GM06990 (cell line): ENCODE results near the gene OR7A10.

Experiments used
- DNase-seq: peaks from one replicate; pipeline ENCODE4 v3.0.0-alpha.2; 2011; ENCODE audit not compliant: insufficient read length; ENCODE audit errors: extremely low read depth
- H3K27me3 ChIP-seq: replicated peaks from 2 replicates; pipeline ENCODE4 v1.6.0; 2011; ENCODE audit warnings: low read length; ENCODE audit not compliant: control insufficient read depth, insufficient read depth
- H3K36me3 ChIP-seq: 2 replicates; pipeline ENCODE4 v1.5.1; 2011; ENCODE audit warnings: low read length; ENCODE audit not compliant: control insufficient read depth, insufficient read depth
- H3K4me3 ChIP-seq: replicated peaks from 2 replicates; pipeline ENCODE4 v1.5.1; 2011; ENCODE audit warnings: low read depth, mild to moderate bottlenecking, control low read depth, low read length
- TF ChIP-seq, protein P1 (sequence below): IDR thresholded peaks from 2 replicates; pipeline ENCODE4 v1.5.1; 2011; ENCODE audit warnings: low read length, control low read depth, mild to moderate bottlenecking, inconsistent platforms; ENCODE audit not compliant: insufficient read depth, poor library complexity, severe bottlenecking

Gene OR7A10

DNA sequence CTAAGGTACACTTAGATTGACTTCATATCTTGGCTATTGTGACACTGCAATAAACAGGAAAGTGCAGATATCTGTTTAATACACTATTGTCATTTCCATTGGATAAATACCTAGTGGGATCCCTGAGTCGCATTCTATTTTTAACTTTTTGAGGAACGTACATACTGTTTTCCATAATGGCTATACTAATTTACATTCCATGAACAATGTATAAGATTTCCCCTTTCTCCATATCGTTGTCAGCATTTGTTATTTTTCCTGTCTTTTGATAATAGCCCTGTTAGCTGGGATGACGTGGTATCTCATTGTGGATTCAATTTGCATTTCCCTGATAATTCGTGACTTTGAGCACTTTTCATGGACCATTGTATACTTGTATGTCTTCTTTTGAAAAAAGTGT, 19.8 kb upstream of the OR7A10 start:
- TF ChIP-seq, protein P1, sequence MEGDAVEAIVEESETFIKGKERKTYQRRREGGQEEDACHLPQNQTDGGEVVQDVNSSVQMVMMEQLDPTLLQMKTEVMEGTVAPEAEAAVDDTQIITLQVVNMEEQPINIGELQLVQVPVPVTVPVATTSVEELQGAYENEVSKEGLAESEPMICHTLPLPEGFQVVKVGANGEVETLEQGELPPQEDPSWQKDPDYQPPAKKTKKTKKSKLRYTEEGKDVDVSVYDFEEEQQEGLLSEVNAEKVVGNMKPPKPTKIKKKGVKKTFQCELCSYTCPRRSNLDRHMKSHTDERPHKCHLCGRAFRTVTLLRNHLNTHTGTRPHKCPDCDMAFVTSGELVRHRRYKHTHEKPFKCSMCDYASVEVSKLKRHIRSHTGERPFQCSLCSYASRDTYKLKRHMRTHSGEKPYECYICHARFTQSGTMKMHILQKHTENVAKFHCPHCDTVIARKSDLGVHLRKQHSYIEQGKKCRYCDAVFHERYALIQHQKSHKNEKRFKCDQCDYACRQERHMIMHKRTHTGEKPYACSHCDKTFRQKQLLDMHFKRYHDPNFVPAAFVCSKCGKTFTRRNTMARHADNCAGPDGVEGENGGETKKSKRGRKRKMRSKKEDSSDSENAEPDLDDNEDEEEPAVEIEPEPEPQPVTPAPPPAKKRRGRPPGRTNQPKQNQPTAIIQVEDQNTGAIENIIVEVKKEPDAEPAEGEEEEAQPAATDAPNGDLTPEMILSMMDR = no peak
- Histone ChIP-seq H3K27me3 (no peaks in the 10 kb centered on the region; the same call in 1 of the 2 replicates), H3K36me3 (no peaks in the 10 kb centered on the region), H3K4me3 (no peak overlapping the region)
- no peak for DNase-seq

DNA sequence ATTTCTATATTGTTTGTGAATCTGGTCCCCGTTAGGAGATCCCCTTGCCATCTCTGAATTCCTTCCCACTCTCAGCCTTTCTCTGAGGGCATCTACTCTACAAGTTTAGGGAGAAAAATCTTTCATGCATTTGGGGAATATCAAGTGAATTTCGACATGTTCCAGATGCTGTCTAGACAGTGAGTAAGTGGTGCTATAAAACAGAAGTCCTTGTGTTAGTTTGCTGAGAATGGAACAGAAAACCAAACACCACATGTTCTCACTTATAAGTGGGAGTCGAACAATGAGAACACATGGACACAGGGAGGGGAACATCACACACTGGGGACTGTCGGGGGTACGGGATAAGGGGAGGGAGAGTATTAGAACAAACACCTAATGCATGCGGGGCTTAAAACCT, 5.1 kb downstream of the OR7A10 start:
- no peaks in the 10 kb centered on the region for H3K27me3 ChIP-seq
- no peaks in the 10 kb centered on the region for H3K36me3 ChIP-seq
- TF ChIP-seq, protein P1 = no peak
- no peak overlapping the region for H3K4me3 ChIP-seq
- no peak for DNase-seq

DNA sequence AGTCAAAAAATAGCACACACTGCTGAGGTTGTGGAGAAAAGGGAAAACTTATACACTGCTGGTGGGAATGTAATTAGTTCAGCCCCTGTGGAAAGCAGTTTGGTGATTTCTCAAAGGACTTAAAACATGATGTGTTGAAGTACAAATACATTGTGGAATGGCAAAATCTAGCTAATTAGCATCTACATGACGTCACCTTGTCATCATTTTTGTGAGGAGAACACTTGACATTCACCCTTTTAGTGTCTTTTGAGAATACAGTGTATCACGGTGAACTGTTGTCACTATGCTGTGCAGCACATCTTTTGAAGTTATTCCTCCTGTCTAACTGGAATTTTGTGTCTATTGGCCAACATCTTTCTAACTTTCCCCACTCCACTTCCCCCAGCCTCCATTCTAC, 5.6 kb downstream of the OR7A10 start:
- Histone ChIP-seq H3K4me3 (no peak overlapping the region), H3K36me3 (no peaks in the 10 kb centered on the region), H3K27me3 (no peaks in the 10 kb centered on the region)
- TF ChIP-seq, protein P1 = no peak
- no peak for DNase-seq

DNA sequence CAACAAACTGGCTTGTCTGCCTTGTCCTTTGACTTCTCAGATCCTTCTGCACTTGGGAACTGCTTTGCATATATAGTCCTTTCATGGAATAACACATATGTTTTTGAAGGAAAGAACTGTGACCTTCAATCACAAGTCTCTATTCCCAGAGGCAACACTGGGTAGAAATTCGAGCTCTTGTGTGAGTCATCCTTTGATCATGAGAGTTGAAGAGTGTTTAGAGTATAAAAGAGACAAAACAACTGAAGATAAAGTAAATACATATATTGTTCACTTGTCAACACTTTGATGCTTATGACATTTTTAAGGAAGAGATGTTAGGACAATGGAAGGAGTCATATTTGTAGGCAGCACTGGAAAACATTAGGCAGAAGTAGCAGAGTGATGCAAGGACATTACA, 8.5 kb downstream of the OR7A10 start:
- no peaks in the 10 kb centered on the region for H3K36me3 ChIP-seq
- no peak for DNase-seq
- no peaks in the 10 kb centered on the region for H3K27me3 ChIP-seq
- TF ChIP-seq, protein P1 = no peak
- no peak overlapping the region for H3K4me3 ChIP-seq

DNA sequence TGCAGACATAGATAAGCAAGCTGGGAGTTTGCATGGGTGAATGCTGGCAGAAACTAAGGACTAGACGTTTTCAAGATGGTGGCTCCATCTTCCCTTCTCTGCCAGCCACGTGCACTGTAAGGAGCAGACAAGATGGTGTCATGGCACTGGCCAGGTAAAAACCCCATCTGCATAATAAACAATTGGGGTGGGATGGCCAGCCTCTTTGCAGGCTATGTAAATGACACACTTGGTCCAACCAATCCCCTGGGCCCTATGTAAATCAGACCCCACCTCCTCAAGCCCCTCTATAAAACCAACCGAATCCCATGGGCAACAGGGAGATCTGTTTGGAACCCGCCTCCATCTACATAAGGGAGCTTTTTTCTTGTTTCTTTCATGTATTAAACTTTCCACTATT, 11.3 kb downstream of the OR7A10 start:
- H3K27me3 ChIP-seq = no peaks in the 10 kb centered on the region
- TF ChIP-seq, protein P1 = no peak
- H3K4me3 ChIP-seq = no peak overlapping the region
- no peaks in the 10 kb centered on the region for H3K36me3 ChIP-seq
- DNase-seq = no peak

DNA sequence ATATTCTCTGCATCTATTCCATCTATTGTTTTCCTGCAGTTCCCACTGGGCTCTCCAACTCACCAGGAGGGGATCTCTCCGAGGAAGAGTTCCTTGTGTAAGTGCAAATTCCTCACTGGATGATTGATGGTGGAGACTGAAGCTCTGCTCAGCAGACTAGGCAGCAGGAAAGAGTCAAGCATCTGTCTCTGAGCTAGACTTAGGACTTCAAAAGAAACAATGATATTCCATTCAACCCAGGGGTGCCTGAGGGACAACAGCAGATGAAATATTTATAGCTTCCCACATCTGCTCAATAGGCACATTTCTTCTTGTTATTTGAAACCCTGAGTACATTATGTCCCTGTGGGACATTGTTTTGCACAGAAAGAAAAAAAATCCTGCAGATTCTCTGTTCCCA, 13.7 kb downstream of the OR7A10 start, which contains the start of the genes OR7A5 and OR7C1:
OR7A5 (minus strand) TSS at position 175 of the 400 bp plus-strand sequence. CDS start 6,944 bp downstream, outside the sequence.
OR7C1 (minus strand) TSS at position 175 of the 400 bp plus-strand sequence. CDS start 35,049 bp downstream, outside the sequence.
- no peaks in the 10 kb centered on the region for H3K36me3 ChIP-seq
- TF ChIP-seq, protein P1 = no peak
- H3K27me3 ChIP-seq = no peaks in the 10 kb centered on the region
- H3K4me3 ChIP-seq = no peak within 1 kb of the TSS
- no peak for DNase-seq
